GM19455 (cell line): ENCODE data around the gene HIBCH.

Source experiments
- ATAC-seq: cut with Tn5 transposase; IDR thresholded peaks from one replicate; pipeline ENCODE4 v1.9.1; 2021; ENCODE audit not compliant: unreplicated experiment

The HIBCH gene

DNA sequence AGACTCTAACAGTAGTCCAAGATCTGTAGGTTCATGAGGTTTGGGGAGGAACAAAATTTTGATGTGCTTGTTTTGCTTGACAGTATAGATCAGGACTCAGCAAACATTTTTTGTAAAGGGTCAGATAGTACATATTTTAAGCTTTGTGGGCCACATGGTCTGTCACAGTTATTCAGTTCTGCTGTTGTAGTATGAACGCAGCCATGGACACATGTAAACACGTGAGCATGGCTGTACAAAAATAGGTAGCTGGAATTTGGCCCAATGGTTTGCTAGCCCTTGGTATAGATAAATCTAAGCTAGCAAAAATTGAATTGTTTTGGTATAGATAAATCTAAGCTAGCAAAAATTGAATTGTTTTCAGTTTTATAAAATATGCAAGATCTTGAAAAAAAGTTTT, 120.5 kb downstream of the HIBCH start:
- ATAC-seq = no peak

DNA sequence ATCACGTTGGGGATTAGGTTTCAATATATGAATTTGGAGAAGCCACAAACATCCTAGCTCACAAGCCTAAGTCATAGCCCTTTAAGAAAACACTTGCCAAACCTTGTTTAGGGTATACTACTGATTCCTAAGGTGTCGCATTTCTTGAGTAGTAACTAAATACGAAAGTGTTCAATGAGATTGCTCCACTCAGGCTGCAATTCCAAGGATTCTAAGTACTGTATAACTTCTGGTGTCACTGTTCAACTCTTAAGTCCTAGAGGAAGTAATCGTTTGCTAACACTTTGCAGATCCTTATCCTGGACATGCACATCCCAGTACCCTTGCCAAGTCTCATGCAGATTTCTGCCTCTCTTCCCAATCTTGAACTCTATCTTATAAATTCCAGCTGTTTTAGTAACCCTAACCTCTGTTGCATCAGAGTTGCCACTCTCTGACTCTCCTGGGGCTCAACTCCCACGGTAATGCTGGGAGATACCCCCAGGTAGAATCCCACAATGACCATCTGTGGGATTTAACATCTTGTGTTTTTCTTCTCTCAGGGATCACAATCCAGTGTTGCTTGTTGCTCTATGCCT, 122.4 kb downstream of the HIBCH start:
- ATAC-seq = no peak

DNA sequence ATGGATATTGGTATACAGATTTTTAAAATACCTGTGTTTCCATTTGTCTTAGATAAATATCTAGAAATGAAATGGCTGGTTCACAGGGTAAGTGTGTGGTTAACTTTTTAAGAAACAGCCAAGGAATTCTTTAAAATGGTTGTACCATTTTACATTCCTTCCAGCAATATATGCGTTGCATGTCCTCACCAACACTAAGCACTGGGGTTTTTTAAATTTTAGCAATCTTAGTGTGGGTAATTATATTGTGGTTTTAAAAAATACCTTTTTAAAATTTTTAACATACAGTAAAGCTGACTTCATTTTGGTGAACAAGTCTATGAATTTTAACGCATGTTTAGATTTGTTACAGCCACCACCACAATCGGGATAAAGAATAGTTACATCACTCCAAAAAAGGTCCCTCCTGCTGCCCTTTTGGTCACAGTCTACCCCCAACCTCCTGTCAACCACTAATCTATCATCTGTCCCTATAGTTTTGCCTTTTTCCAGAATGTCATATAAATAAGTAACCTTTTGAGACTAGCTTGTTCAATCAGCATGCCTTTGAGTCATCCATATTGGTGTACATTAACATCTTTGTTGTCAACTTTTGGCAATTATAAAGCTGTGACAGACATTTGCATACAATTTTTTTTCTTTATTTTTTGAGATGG, 129.0 kb downstream of the HIBCH start:
- no peak for ATAC-seq

GRCh38 chr2:190188289-190188688, 131.3 kb downstream of the HIBCH start:
- ATAC-seq = no peak

DNA sequence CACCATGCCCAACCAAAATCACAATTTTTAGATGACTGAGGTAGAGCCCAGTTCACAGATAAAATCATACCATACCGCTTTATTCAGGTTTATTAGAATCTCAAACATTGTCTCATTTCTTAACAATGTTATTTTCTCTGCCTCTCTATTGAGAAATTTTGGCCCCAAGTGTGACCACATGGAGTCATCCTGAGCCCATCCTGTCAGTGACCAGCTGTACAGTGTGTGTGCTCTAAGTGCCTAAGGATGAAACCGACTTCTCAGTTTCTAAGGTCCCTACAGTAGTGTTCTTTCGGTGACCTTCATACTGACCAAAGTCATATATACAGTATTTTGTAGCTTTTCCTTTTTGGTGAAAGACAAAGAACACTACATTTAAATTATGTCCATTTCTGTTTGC, 133.4 kb downstream of the HIBCH start:
- no peak for ATAC-seq

GRCh38 chr2:190185380-190185779, 134.2 kb downstream of the HIBCH start:
- ATAC-seq = no peak

GRCh38 chr2:190184460-190184859, 135.2 kb downstream of the HIBCH start:
- ATAC-seq = no peak

DNA sequence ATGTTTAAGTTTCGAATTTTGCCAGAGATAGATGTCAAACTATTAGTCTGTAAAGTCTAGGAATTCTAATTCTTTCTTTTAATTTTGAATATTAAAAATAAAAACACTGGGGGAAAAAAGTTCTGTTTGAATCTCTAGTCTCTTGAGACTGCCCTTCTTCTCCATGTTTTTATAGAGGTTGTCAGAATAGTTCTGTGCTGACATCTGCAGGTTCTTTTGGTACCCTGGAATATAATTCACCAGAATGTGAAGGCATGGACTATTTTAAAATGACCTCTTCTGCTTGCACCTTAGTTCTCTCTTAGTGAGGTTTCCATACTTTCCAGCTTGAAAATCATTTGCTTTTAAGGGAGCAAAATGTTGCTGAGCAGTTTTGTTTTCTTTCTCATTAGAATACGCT, 136.1 kb downstream of the HIBCH start:
- no peak for ATAC-seq

GRCh38 chr2:190182071-190182524, 137.5 kb downstream of the HIBCH start:
- ATAC-seq = no peak

GRCh38 chr2:190181123-190181669, 138.4 kb downstream of the HIBCH start:
- ATAC-seq = no peak

DNA sequence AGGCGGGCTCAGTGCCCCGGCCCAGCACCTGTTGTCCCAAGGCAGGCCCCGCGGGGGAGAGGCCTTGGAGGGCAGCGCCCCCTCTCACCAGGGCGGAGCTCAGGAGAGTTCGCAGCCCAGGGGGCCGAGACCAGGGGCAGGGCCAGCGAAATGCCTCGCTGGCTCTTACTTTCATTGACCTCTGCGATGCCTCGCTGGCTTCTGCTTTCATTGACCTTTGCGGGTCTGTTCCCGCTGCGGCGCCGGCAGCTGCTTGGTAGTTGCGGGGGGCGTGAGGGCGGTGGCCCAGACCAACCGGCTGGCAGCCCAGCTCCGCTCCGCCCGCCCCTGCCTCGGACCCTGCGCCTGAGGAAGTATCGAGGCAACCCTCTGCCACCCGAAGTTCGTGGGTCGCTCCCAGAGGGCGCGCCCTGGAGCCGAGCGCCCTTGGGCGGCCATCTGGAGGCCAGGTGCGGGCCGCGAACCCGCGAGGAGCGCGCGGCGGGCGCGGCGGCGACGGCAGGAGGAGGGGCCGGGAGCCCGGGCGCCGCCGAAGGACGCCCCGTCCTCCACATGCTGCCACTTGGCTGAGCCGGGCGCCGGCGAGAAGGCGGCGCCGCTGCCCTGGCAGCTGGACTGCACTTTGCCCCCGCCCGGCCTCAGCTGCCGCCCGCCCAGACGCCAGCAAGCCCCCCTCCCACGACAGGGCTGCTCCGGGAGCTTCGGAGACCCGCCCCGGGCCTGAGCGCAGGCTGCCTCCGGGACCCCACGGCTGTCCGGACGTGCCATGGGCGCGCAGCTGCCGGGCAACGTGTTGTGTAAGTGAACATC, 139.1 kb downstream of the HIBCH start:
- peak; percentile 84 for ATAC-seq

DNA sequence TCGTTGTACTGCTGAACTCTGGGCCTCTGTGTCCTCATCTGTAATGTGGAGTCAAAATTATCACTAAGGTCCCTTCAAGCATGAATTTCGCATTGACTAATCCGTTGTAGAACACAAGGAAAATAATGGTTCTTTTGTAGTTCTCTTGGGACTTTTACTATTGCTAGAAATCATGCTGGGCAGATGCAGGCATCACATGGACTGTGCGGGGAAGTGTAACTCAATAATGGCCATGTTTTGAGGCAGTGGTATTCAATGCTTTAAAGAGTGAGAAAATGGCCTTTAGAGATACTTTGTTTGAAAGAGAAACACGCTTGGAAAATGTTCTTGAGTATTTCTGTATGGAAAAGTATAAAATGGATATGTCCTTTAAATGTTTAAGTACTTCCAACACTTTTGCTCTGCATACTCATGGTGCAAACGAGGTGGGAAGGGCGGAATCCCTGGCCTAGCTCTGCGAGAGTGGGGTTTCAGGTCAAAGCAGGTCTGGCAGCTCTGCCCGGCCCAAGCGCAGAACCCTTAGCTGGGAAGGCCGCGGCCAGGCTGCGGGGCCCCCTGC, 139.8 kb downstream of the HIBCH start:
- no peak for ATAC-seq

DNA sequence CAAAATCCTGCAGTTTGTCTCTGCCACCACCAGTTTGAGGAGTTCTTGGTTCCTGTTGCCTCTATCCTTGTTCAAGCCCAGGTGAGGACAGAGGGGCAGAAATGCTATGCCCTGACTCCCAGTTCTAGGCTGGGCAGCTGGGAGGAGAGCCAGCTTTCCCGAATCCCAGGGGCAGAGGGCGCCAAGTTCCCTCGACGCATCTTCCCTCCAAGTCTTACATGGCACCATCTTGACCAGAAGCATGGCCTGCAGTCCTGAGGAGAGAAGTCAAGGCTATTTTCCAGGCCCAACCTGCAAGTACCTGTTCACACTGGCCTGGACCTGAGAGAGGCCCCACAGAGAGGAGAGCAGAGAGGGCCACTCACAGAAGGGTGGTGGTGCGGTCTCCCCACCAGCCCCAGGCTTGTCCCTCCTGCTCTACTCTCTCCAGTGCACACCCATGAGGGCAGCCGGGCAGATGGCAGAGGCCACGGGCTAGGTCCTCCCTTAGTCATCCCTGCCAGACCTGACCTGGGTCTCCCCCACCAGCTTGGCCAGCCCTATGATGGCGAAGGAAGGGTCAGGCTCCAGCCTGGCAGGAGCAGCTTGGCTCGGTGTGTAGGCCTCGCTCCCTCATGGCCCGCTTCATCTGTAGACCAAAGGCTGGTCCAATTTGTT, 141.4 kb downstream of the HIBCH start:
- ATAC-seq = no peak

DNA sequence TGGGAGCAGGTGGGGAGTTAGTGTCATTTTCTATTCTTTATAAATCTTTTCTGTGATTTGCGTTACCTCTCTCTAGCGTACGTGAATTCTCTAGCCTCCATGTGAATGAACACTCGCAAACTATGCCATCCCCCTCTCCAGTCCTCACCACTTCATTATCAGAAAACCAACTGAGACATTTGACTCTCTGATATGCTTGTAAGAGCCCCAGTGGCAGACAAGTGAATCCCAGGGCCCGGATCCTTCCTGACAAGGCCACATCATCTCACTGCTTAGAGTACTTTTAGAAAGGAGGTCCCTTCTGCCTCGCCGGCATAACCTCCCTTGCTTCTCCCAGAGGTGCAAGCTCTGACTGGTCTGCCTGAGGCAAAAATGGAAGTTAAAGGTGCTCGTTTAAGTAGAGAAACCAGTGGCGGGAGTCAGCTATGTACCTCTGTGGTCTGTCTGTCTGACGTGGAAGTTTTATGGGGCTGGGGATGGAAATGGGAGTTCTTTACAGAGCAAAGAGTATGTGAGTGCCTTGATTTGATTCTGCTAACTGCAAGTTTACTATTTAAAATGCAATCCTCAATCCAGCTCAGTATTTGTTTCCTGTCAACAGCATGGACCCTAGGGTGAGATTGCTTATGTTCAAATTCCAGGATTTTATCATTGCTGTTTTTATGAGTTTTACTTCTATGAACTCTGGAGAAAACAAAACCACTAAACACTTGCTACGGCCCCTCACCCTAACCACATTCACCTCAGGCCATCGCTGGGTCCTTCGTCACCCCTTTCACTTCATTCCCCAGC, 142.2 kb downstream of the HIBCH start:
- no peak for ATAC-seq

DNA sequence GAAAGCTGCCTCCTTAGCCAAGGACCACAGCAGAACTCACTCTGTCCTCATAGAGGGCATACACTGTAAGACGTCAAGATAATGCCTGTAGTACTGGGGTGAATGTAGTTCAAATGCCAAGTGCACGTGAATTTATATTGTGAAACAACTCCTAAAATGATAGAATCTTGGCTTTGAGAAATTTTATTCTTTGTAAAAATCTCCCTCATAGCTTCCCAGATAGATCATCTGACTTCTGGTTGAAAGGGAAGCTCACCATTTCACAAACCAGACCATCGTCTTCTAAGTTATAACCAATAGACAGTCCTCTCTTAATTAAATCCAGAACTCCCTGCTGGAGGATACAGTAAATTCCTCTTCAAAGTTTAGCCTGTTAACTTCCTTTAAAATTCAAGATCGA, 146.2 kb downstream of the HIBCH start:
- ATAC-seq = no peak

GRCh38 chr2:190170673-190171072, 149.0 kb downstream of the HIBCH start:
- no peak for ATAC-seq

- no peak for ATAC-seq
Measured at GRCh38 chr2:190169221-190170072, 150.2 kb downstream of the HIBCH start.

DNA sequence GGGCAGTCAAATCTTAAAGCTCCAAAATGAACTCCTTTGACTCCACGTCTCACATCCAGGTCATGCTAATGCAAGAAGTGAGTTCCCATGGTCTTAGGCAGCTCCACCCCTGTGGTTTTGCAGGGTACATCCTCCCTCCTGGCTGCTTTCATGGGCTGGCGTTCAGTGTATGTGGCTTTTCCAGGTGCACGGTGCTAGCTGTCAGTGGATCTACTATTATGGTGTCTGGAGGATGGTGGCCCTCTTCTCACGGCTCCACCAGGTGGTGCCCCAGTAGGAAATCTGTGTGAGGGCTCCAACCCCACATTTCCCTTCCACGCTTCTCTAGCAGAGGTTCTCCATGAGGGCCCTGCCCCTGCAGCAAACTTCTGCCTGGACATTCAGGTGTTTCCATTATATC, 151.9 kb downstream of the HIBCH start:
- no peak for ATAC-seq

- ATAC-seq = no peak
Measured at GRCh38 chr2:190165491-190165890, 154.1 kb downstream of the HIBCH start.
